Body of pancreas (tissue), 4 donors: ENCODE results near the gene ESYT1. TPM values are rescaled to one million over a fixed set of nuclear protein-coding genes. Genes with fewer than 3 reads are reported as not detected.

ENCODE experiments used
- ATAC-seq: fragments of 150-250 bp; one replicate; pipeline ENCODE4 v1.9.1; 2016
- DNase-seq, 4 donors: peaks; one replicate each; pipeline ENCODE4 v3.0.0-alpha.2; 2019
- H3K27ac ChIP-seq, 4 donors: fragments of 200-600 bp; sonication (generic); 1 replicate in 3 of 4; 2 replicates in 1 of 4; pipeline versions ENCODE4 v1.5.1 to v1.6.1; 2016 to 2019; ENCODE audit warnings: mild to moderate bottlenecking in 1 of 4, mixed read lengths in 1 of 4, moderate library complexity in 1 of 4
- H3K27me3 ChIP-seq, 2 donors: fragments of 200-600 bp; sonication (generic); one replicate each; pipeline ENCODE4 v1.6.0; 2016; ENCODE audit warnings: mild to moderate bottlenecking in 1 of 2
- H3K36me3 ChIP-seq, 2 donors: fragments of 200-600 bp; sonication (generic); replicated peaks in 1 of 2; 2 replicates each; pipeline ENCODE4 v1.5.1; 2016; ENCODE audit warnings: low read depth in 2 of 2; ENCODE audit not compliant: insufficient read depth in 1 of 2
- H3K4me1 ChIP-seq: fragments of 200-600 bp; sonication (generic); one replicate; pipeline ENCODE4 v1.6.0; 2016
- H3K4me3 ChIP-seq, 2 donors: fragments of 200-600 bp; sonication (generic); 1 replicate in 1 of 2; 2 replicates in 1 of 2; pipeline ENCODE4 v1.5.1; 2016 to 2019
- H3K9me3 ChIP-seq, 3 donors: fragments of 200-600 bp; sonication (generic); 1 replicate in 2 of 3; 2 replicates in 1 of 3; pipeline ENCODE4 v1.5.1; 2016
- POLR2A ChIP-seq, 3 donors: fragments of 450-650 bp; IDR thresholded peaks; one replicate each; pipeline ENCODE4 v1.6.1; 2016; ENCODE audit warnings: antibody characterized with exemption in 3 of 3, mild to moderate bottlenecking in 2 of 3
- WGBS, 2 donors: methylation state at CpG; one replicate each; pipeline ENCODE4 v1.1.5; 2017; 5-methylcytosine and 5-hydroxymethylcytosine counted together
- intact Hi-C: fragments of 100-400 bp; cut with DNase I; formaldehyde crosslinking; loops from one replicate; pipeline ENCODE4 v1.15.1; 2023
- total RNA-seq, 2 donors: library from RNA; depleted of rRNA; stranded (reverse); fragments of >200 nt; gene quantifications; one replicate each; pipeline ENCODE4 v1.1.0, GENCODE V29; 2016
- TF ChIP-seq, protein P1 (sequence below), 7 experiments: fragments of 450-650 bp in 4 of 7; fragments of 200-600 bp in 3 of 7; sonication (generic) in 3 of 7; IDR thresholded peaks; one replicate each; pipeline ENCODE4 v1.5.1; 2016 to 2019; ENCODE audit warnings: antibody characterized with exemption in 7 of 7

Gene ESYT1
- total RNA-seq, 2 donors from 2014 or later: 43.3 to 182 TPM

DNA sequence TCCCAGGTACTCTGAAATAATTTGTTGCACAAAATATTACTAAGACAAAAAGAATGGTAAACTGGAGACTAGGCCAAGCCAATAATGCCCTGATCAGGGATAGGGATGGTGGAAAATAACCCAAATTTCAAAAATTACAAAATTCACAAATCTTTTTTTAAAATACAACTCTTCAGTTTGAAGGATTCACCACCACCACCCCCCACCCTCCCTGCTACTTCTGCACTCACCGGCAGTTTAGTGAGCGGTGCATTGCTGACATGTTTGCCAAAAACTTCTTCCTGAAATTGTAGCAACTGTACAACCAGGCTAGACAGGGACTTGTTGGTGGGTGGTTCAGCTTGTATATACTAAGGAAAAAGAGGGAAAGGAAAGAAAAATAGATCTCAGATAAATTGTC lies 58.9 kb downstream of the ESYT1 start:
- ATAC-seq (no peak), DNase-seq (no peak)
- intact Hi-C loops: loop anchor here (2.0 kb wide), 1 partner anchor 66 kb away; no protein-coding TSS in a partner anchor
- Histone ChIP-seq H3K36me3 (peaks cover 0 to 22% of the 10 kb centered on the region in 2 donors), H3K9me3 (no peaks in the 10 kb centered on the region), H3K27ac (peak overlapping the region in 1 of 4 donors; percentile 96), H3K27me3 (no peaks in the 10 kb centered on the region), H3K4me3 (no peak overlapping the region), H3K4me1 (peaks cover 25% of the 10 kb centered on the region)
- TF ChIP-seq, protein P1, sequence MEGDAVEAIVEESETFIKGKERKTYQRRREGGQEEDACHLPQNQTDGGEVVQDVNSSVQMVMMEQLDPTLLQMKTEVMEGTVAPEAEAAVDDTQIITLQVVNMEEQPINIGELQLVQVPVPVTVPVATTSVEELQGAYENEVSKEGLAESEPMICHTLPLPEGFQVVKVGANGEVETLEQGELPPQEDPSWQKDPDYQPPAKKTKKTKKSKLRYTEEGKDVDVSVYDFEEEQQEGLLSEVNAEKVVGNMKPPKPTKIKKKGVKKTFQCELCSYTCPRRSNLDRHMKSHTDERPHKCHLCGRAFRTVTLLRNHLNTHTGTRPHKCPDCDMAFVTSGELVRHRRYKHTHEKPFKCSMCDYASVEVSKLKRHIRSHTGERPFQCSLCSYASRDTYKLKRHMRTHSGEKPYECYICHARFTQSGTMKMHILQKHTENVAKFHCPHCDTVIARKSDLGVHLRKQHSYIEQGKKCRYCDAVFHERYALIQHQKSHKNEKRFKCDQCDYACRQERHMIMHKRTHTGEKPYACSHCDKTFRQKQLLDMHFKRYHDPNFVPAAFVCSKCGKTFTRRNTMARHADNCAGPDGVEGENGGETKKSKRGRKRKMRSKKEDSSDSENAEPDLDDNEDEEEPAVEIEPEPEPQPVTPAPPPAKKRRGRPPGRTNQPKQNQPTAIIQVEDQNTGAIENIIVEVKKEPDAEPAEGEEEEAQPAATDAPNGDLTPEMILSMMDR (IDR thresholded peaks at IDR 0.05): no peak
- no peak for TF ChIP-seq POLR2A (IDR thresholded peaks at IDR 0.05)
- 47 to 73% methylated on average over 2 of the region's 2 CpGs for WGBS, 2 donors

DNA sequence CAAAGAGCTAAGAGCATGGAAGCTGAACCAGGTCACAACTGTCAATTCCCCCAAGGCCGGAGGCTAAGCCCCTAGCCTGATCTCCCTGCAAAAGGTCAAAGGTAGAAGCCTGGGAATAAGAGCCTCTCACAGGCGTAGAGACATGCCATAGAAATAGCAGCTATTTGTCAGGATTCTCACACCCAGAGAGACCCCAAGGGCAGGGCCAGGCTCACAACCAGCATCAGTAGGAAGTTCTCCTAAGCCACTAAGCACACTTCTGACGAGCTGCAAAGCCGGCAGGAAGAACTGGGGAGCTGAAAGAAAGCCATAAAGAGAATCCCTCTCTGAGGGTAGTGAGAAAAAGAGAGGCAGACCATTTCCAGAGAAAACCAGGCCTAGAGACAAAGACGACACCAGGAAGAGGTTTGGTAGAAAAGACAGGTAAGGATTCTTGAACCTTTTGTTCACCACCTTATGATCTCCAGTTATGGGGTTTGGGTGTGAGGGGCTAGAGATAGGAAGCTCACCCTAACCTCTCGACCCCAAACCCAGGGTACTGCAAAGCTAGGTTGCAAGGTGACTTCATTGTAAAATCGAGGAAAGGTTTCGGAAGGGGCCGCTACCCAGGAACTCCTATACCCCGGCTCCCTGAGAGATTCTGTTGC lies 60.2 kb downstream of the ESYT1 start:
- no peak for ATAC-seq
- Histone ChIP-seq H3K27me3 (no peaks in the 10 kb centered on the region), H3K4me1 (peaks cover 25% of the 10 kb centered on the region), H3K27ac (peak overlapping the region in 3 of 4 donors; percentile 65 to 96 (median 92)), H3K36me3 (peaks cover 0 to 17% of the 10 kb centered on the region in 2 donors), H3K4me3 (peak overlapping the region; percentile 80), H3K9me3 (no peaks in the 10 kb centered on the region)
- no peak for DNase-seq
- TF ChIP-seq, protein P1 (IDR thresholded peaks at IDR 0.05): no peak
- TF ChIP-seq POLR2A (IDR thresholded peaks at IDR 0.05): no peak
- intact Hi-C loops: no loop called here
- 8 to 10% methylated on average over 6 to 10 of the region's 10 CpGs for WGBS, 2 donors

DNA sequence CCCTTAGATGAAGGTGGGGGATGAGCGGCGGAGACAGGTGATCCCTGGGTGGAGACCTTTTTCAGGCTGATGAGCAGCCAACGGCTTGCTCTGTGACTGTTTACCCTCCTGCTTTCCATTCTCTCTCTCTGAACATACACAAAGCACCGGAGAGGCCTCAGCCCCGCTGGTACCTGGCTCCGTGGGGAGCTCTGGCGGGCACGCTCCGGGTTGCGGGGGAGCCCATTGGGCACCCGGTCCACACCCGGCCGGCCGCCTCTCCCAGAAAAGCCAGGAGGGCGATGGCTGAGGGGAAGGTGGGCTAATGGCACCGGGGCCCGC lies 60.7 kb downstream of the ESYT1 start:
- H3K36me3 ChIP-seq: peaks cover 0 to 13% of the 10 kb centered on the region in 2 donors
- H3K4me1 ChIP-seq: peaks cover 25% of the 10 kb centered on the region
- no peaks in the 10 kb centered on the region for H3K27me3 ChIP-seq
- intact Hi-C loops: no loop called here
- 0 to 2% methylated on average over 1 to 16 of the region's 17 CpGs for WGBS, 2 donors
- ATAC-seq: no peak
- peak overlapping the region; percentile 80 for H3K4me3 ChIP-seq
- no peak for DNase-seq
- TF ChIP-seq, protein P1 (IDR thresholded peaks at IDR 0.05): no peak
- no peak for TF ChIP-seq POLR2A (IDR thresholded peaks at IDR 0.05)
- no peaks in the 10 kb centered on the region for H3K9me3 ChIP-seq
- H3K27ac ChIP-seq: peak overlapping the region; percentile 65 to 96 (median 88)

DNA sequence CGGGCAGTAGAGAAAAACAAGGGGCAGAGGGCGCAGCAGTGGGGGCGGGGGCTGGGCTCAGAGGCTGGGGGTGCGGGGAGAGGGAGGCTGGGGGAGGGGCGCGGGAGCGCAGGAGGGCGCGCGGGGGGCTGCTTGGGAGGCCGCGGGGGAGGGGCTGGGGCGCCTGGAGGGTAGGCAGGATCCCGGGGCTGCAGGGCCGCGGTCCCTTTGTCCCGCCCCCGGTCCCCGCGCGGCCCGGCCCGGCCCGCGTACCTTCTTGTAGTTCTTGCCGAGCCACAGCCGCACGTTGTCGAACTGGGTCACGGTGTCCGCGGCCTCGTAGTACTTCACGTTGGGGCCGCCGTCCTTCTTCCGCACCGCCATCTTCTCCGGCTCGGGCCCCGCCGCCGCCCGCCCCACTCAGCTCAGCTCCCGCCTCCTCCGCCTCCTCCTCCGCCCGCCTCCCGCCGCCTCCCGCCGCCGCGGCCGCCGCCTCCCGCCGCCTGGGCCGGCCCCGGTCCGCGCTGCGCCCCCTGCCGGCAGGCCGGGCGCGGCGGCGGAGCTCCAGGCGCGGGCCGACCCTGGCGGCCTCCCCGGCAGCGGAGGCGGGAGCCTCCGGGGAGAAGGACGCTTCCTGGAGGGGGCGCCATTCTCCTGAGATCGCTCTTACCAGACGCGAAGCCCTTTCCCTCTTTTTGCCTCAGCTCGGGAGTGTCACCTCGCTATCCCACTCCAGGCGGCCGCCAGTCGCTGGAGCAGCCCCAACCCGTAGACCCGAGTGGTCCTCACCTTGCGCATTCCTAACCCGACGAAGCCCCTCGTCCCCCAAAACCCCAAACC lies 61.2 kb downstream of the ESYT1 start, which contains the start of gene SMARCC2:
Gene SMARCC2 (minus strand): TSS at position 385 of the 819 bp plus-strand sequence. CDS start 22 bp downstream, at position 363.
- DNase-seq (peak; percentile 91 to 93 (median 92)), ATAC-seq (peak; percentile 91)
- no peaks in the 10 kb centered on the region for H3K9me3 ChIP-seq
- H3K4me1 ChIP-seq: peaks cover 25% of the 10 kb centered on the region
- H3K27ac ChIP-seq: peak within 1 kb of the TSS; percentile 84 to 96 (median 91)
- peaks cover 0 to 8% of the 10 kb centered on the region in 2 donors for H3K36me3 ChIP-seq
- TF ChIP-seq, protein P1 (IDR thresholded peaks at IDR 0.05): peak; percentile 59 to 100 (median 80)
- peak in 2 of 3 donors; percentile 74 to 75 for TF ChIP-seq POLR2A (IDR thresholded peaks at IDR 0.05)
- H3K27me3 ChIP-seq: no peaks in the 10 kb centered on the region
- H3K4me3 ChIP-seq: peak within 1 kb of the TSS; percentile 80
- 0 to 1% methylated on average over 11 to 66 of the region's 93 CpGs for WGBS, 2 donors
- intact Hi-C loops: no loop called here
